MM.1S (cell line): ENCODE measurements around the gene TCTA.

Experiments used
- DNase-seq: peaks from one replicate; pipeline ENCODE4 v3.0.0-alpha.2; 2015
- H2AFZ ChIP-seq: fragments of 300-600 bp; sonication (generic); 2 replicates; pipeline ENCODE4 v1.6.0; 2016; ENCODE audit warnings: antibody characterized with exemption, low read length
- H3F3A ChIP-seq: fragments of 300-600 bp; sonication (generic); 2 replicates; pipeline ENCODE4 v1.6.1; 2016; ENCODE audit warnings: mild to moderate bottlenecking, antibody characterized with exemption, low read length, moderate library complexity, mixed read lengths; ENCODE audit not compliant: insufficient read depth
- H3K27ac ChIP-seq: fragments of 300-600 bp; sonication (generic); 2 replicates; pipeline ENCODE4 v1.5.1; 2016; ENCODE audit warnings: mild to moderate bottlenecking, low read length
- H3K27me3 ChIP-seq: fragments of 300-600 bp; sonication (generic); replicated peaks from 2 replicates; pipeline ENCODE4 v1.6.0; 2016; ENCODE audit warnings: low read length; ENCODE audit not compliant: insufficient read depth
- H3K36me3 ChIP-seq: fragments of 300-600 bp; sonication (generic); replicated peaks from 2 replicates; pipeline ENCODE4 v1.6.1; 2016; ENCODE audit warnings: mild to moderate bottlenecking, low read length, mixed read lengths; ENCODE audit not compliant: insufficient read depth
- H3K4me1 ChIP-seq: fragments of 300-600 bp; sonication (generic); 2 replicates; pipeline ENCODE4 v1.6.1; 2016; ENCODE audit warnings: low read length, mixed read lengths
- H3K4me2 ChIP-seq: fragments of 300-600 bp; sonication (generic); 2 replicates; pipeline ENCODE4 v1.6.0; 2016; ENCODE audit warnings: low read depth, low read length
- H3K4me3 ChIP-seq: fragments of 300-600 bp; sonication (generic); 2 replicates; pipeline ENCODE4 v1.5.1; 2016; ENCODE audit warnings: low read length, mixed read lengths
- H3K79me2 ChIP-seq: fragments of 300-600 bp; sonication (generic); 2 replicates; pipeline ENCODE4 v1.6.1; 2016; ENCODE audit warnings: mixed run types, low read length, mixed read lengths
- H3K9ac ChIP-seq: fragments of 300-600 bp; sonication (generic); 2 replicates; pipeline ENCODE4 v1.6.1; 2016; ENCODE audit warnings: low read length, mixed read lengths
- H3K9me2 ChIP-seq: fragments of 300-600 bp; sonication (generic); replicated peaks from 2 replicates; pipeline ENCODE4 v1.6.1; 2016; ENCODE audit warnings: mild to moderate bottlenecking, low read length, mixed read lengths; ENCODE audit not compliant: insufficient read depth
- H3K9me3 ChIP-seq: fragments of 300-600 bp; sonication (generic); replicated peaks from 2 replicates; pipeline ENCODE4 v1.6.1; 2016; ENCODE audit warnings: mild to moderate bottlenecking, low read length, mixed read lengths; ENCODE audit not compliant: insufficient read depth
- H4K20me1 ChIP-seq: fragments of 300-600 bp; sonication (generic); 2 replicates; pipeline ENCODE4 v1.6.1; 2016; ENCODE audit warnings: mild to moderate bottlenecking, low read length, moderate library complexity, mixed read lengths; ENCODE audit not compliant: insufficient read depth
- EZH2 ChIP-seq: fragments of 300-600 bp; sonication (generic); optimal IDR thresholded peaks from 2 replicates; pipeline ENCODE3; 2017; ENCODE audit warnings: low read depth, mild to moderate bottlenecking, antibody characterized with exemption, low read length, mixed read lengths
- EZH2phosphoT487 ChIP-seq: fragments of 300-600 bp; sonication (generic); IDR thresholded peaks from 2 replicates; pipeline ENCODE4 v1.6.1; 2018; ENCODE audit warnings: antibody characterized with exemption, low read length
- TF ChIP-seq, protein P1 (sequence below): fragments of 300-600 bp; sonication (generic); IDR thresholded peaks from 2 replicates; pipeline ENCODE4 v1.5.1; 2016; ENCODE audit warnings: antibody characterized with exemption, low read length, mixed read lengths

The TCTA gene

DNA sequence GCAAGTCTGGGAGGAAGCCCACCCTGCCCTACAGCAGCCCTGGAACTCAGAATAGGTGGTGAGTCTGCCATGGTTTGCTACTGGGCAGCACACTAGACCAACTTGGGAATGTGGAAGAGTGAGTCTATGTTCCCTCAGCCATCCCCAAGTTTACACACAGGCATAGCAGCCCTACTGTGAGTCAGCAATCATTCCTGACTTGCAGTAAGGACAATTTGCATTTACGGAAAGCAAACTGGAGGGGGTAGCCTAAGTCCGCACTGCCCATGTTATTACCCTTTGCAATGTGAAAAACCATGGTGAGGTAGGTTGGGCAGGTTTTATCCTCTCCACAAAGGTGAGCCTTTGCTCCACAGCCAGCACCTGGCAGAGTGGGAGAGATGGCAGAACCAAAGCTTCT is 4.6 kb downstream of the TCTA start:
- Histone ChIP-seq H3K27me3 (no peaks in the 10 kb centered on the region), H3K36me3 (no peaks in the 10 kb centered on the region), H3K9ac (peak overlapping the region; percentile 29; the same call in 1 of the 2 replicates), H2AFZ (no peak overlapping the region), H4K20me1 (no peaks in the 10 kb centered on the region), H3F3A (peaks cover 23% of the 10 kb centered on the region), H3K4me1 (peaks cover 39% of the 10 kb centered on the region), H3K27ac (peak overlapping the region; percentile 83; the same call in 1 of the 2 replicates), H3K4me2 (peak overlapping the region; percentile 38), H3K9me2 (no peaks in the 10 kb centered on the region), H3K9me3 (no peaks in the 10 kb centered on the region), H3K79me2 (peaks cover 29% of the 10 kb centered on the region), H3K4me3 (no peak overlapping the region)
- TF ChIP-seq, protein P1, sequence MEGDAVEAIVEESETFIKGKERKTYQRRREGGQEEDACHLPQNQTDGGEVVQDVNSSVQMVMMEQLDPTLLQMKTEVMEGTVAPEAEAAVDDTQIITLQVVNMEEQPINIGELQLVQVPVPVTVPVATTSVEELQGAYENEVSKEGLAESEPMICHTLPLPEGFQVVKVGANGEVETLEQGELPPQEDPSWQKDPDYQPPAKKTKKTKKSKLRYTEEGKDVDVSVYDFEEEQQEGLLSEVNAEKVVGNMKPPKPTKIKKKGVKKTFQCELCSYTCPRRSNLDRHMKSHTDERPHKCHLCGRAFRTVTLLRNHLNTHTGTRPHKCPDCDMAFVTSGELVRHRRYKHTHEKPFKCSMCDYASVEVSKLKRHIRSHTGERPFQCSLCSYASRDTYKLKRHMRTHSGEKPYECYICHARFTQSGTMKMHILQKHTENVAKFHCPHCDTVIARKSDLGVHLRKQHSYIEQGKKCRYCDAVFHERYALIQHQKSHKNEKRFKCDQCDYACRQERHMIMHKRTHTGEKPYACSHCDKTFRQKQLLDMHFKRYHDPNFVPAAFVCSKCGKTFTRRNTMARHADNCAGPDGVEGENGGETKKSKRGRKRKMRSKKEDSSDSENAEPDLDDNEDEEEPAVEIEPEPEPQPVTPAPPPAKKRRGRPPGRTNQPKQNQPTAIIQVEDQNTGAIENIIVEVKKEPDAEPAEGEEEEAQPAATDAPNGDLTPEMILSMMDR: no peak
- TF ChIP-seq EZH2: no peak
- TF ChIP-seq EZH2phosphoT487: no peak
- DNase-seq: no peak

DNA sequence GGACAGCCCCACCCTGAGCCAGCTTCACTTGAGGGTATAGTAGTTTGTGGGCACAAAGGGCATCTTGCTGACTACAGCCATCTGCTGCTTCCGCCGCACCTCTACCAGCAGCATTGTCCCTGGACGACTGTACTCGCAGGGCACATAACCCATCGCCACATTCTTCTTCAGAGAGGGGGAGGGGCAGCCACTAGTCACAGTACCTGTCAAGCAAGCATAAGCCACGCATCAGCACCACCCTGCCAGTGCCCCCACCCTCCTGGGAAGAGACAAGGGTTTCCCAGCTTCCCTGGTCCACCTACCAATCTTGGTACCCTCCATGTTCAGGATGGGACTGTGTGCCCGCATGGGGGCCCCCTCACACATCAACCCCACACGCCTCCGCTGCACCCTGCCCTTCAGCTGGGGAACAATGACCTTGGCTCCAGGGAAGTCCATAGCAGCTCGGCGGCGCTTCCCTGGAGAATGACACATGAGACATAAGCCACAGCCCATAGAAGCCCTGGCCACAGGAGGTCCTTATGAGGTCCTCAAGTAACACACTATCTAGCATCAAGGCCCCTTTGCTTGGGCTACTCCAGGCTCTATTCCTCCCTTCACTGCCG is 5.4 kb downstream of the TCTA start:
- TF ChIP-seq, protein P1: no peak
- no peak for TF ChIP-seq EZH2phosphoT487
- Histone ChIP-seq H3K27ac (no peak overlapping the region), H4K20me1 (no peaks in the 10 kb centered on the region), H3K4me2 (no peak overlapping the region), H3K4me3 (no peak overlapping the region), H3K79me2 (peaks cover 25% of the 10 kb centered on the region), H3F3A (peaks cover 23% of the 10 kb centered on the region), H3K27me3 (no peaks in the 10 kb centered on the region), H3K4me1 (peaks cover 39% of the 10 kb centered on the region), H2AFZ (no peak overlapping the region), H3K9me2 (no peaks in the 10 kb centered on the region), H3K36me3 (no peaks in the 10 kb centered on the region), H3K9ac (no peak overlapping the region), H3K9me3 (no peaks in the 10 kb centered on the region)
- no peak for DNase-seq

DNA sequence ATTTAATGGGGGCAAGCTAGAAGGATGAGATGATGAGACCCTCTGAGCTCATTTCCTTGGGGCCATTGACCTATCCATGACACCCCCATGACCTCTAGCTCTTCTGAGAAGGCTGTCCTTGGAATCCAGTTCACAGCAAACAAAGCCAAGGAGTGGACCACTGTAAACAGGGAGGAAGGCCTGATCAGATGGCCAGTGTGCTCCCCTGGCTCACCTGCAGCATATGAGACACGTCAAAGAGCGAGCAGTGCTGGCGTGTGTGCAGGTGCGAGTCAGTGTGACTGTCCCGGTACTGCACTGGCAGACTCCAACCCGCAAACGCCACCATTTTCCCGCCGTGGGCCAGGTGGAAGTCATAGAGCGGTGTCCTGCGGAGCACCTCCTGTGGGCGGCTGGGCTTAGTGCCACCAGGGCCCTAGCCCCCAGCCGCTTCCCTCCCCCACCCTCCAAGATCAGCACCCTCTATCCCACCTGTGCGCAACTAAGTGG is 9.7 kb downstream of the TCTA start:
- Histone ChIP-seq H3K27ac (no peak overlapping the region), H3K9me2 (no peaks in the 10 kb centered on the region), H4K20me1 (no peaks in the 10 kb centered on the region), H3K4me1 (peaks cover 12% of the 10 kb centered on the region), H3F3A (no peaks in the 10 kb centered on the region), H3K9ac (no peak overlapping the region), H3K27me3 (no peaks in the 10 kb centered on the region), H2AFZ (no peak overlapping the region), H3K36me3 (no peaks in the 10 kb centered on the region), H3K79me2 (peaks cover 5% of the 10 kb centered on the region), H3K4me2 (no peak overlapping the region), H3K4me3 (no peak overlapping the region), H3K9me3 (no peaks in the 10 kb centered on the region)
- TF ChIP-seq EZH2 (no peak), EZH2phosphoT487 (no peak)
- TF ChIP-seq, protein P1: no peak
- no peak for DNase-seq
